AG04449 (cell line): Measurements from ENCODE around the gene SKA1.

Experiments
- CTCF ChIA-PET: fragments of 350-600 bp; formaldehyde crosslinking; extraction: SDS; loops from one replicate; lab custom pipeline; 2021; ENCODE audit warnings: antibody characterized with exemption; lab: Yijun Ruan, JAX
- POLR2A ChIA-PET: fragments of 400-600, 350-600 bp; formaldehyde crosslinking; extraction: SDS; loops from one replicate; lab custom pipeline; 2020; ENCODE audit warnings: antibody characterized with exemption, inconsistent platforms; lab: Yijun Ruan, JAX
- DNase-seq: peaks from one replicate; pipeline ENCODE4 v3.0.0-alpha.2; 2010; ENCODE audit warnings: low read depth, low spot score
- H3K4me3 ChIP-seq: 2 replicates; pipeline ENCODE4 v1.5.1; 2011; ENCODE audit warnings: low read depth, mild to moderate bottlenecking, control low read depth, low read length
- TF ChIP-seq, protein P1 (sequence below): IDR thresholded peaks from one replicate; pipeline ENCODE4 v1.5.1; 2011; ENCODE audit warnings: mild to moderate bottlenecking, moderate library complexity, low read length, control low read depth, inconsistent platforms; ENCODE audit not compliant: insufficient read depth; ENCODE audit errors: missing control alignments

The SKA1 gene

DNA sequence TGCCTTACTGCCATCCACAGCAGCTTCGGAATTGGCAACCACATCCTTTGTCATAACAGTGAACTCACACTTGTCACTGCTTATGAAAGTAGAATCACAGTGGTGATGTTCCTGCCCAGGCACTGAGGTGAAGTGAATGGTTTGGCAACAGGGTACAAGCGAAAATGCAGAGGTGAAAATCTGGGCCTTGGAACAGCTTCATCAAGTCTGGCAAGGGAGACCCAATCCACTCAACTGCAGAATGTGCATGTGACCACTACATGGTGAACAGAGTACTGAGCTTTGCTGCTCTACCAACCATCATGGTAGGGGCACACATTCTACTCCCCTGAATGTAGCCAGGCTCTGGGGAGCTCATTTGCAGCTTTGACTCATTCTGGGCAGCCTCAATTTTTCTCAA is 15.0 kb upstream of the SKA1 start:
- no peak for DNase-seq
- H3K4me3 ChIP-seq: no peak overlapping the region
- CTCF ChIA-PET: no interaction called here
- TF ChIP-seq, protein P1, sequence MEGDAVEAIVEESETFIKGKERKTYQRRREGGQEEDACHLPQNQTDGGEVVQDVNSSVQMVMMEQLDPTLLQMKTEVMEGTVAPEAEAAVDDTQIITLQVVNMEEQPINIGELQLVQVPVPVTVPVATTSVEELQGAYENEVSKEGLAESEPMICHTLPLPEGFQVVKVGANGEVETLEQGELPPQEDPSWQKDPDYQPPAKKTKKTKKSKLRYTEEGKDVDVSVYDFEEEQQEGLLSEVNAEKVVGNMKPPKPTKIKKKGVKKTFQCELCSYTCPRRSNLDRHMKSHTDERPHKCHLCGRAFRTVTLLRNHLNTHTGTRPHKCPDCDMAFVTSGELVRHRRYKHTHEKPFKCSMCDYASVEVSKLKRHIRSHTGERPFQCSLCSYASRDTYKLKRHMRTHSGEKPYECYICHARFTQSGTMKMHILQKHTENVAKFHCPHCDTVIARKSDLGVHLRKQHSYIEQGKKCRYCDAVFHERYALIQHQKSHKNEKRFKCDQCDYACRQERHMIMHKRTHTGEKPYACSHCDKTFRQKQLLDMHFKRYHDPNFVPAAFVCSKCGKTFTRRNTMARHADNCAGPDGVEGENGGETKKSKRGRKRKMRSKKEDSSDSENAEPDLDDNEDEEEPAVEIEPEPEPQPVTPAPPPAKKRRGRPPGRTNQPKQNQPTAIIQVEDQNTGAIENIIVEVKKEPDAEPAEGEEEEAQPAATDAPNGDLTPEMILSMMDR: no peak
- POLR2A ChIA-PET: interaction anchor here (0.7 kb wide), 1 partner anchor 14 kb away, joined by 5 read pairs; no protein-coding TSS in a partner anchor

DNA sequence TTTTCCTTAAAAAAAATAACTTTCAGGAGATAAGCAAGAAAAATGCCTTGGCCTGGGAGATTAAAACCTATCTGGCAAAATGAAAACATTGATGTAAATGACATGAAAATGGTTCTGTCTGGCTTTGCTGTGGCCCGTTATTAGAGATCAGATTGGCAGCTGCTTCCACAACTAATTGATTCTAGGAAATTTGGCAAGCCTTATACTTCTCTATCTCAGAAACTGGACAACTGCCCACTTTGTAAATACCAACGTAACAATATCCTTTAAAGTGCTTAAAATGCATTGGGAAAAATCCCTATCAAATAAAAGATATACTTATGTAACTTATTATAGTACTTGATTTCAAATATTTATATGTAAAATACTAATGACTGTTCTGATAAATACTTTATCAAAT is 14.2 kb upstream of the SKA1 start:
- ChIA-PET POLR2A (no interaction called here), CTCF (no interaction called here)
- TF ChIP-seq, protein P1: no peak
- no peak overlapping the region for H3K4me3 ChIP-seq
- no peak for DNase-seq

DNA sequence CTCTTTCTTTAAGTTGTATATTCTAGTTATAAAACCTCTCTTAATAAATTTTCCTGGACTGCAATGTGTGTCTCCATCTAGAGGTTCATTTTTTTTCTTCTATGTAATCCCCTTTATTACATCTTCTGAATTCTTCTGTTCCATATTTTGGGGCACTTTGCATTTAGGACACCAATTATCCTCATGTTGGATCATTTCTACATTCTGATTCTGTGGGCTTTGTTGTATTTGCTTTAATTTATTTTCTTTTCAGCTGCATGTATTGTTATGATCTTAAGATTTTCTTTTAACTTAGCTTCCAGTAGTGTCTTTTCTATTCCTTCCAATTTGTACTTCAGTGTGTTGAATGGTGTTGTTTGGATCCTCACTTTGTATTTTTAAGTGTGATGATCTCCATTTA is 5.2 kb upstream of the SKA1 start:
- DNase-seq: no peak
- CTCF ChIA-PET: no interaction called here
- H3K4me3 ChIP-seq: no peak overlapping the region
- POLR2A ChIA-PET: no interaction called here
- TF ChIP-seq, protein P1: no peak

DNA sequence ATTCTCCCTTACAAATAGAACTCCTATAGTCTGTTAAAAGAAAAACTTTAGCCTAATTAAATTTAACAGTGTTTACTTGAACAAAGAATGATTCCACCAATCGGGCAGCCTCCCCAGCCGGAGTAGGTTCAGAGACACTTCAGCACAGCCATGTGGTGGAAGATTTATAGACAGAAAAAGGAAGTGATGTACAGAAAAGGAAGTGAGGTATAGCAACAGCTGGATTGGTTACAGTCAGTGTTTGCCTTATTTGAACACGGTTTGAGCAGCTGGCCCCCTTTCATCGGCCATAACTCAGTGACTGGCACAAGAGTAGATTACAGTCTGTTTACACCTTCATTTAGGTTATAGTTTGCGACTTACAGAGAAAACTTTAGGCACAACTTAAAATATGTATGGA is 2.1 kb upstream of the SKA1 start:
- TF ChIP-seq, protein P1: no peak
- ChIA-PET POLR2A (no interaction called here), CTCF (interaction anchor here (3.7 kb wide), 1 partner anchor 16 kb away, joined by 27 read pairs; no protein-coding TSS in a partner anchor)
- no peak for DNase-seq
- no peak overlapping the region for H3K4me3 ChIP-seq

DNA sequence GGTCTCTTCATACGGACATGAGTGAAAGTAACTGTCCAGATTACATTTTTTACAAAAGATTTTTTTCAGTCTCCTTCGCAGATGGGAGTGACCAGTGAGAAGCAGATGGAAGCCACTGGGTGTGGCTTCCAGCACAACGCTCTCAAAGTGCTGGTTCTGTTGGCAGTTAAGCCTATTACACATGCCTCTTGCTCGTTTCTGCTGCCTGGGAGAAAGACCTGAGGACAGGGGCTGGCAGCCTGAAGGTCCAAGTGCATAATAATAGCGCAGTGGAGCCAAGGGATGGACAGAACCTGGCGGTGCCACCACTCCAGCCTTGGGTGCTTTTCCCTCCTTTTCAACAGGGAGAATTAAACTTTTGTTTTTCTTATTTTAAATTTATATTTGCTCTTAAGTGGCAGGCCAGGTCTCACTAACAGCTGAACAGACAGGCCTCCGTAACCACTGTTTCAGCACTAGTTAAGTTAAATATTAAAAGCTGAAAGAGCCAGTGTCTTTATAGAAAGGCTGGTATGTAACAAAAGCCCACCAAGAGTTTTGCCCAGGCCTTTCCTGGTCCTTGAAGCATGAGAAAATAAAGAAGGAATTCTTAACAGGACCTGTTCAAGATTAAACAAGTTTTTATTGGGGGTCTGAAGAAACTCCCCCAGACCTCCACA is 1.2 kb upstream of the SKA1 start:
- CTCF ChIA-PET: interaction anchor here (1.5 to 3.7 kb wide), 2 partner anchors 17 to 56 kb away, joined by 3 to 27 read pairs; no protein-coding TSS in a partner anchor
- TF ChIP-seq, protein P1: no peak
- DNase-seq: no peak
- POLR2A ChIA-PET: interaction anchor here (0.6 kb wide), 1 partner anchor 14 kb away, joined by 5 read pairs; no protein-coding TSS in a partner anchor
- H3K4me3 ChIP-seq: no peak overlapping the region

DNA sequence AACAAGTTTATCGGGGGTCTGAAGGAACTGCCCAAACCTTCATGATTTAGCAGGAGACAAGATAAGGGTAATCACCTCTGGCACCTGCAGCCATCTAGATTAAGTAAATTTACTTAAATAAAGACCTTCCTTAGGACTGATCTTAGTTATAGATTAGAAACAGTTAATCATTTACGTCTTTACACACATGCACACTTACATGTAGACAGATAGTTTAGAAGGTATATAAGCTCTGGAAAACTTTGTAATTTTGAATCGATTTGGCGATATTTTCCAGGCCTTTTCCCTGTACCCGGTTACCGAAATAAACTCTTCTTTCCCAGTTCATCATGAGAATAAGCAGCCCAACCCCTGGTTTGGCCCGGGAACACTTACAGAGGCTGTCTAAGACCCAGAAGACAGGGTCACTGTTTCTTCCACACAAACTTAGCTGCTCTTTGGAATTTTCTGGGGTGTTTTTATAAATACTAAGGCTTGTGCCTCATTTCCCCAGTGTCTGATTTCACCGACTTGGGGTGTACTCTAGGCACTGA is 560 bp upstream of the SKA1 start:
- TF ChIP-seq, protein P1: no peak
- H3K4me3 ChIP-seq: peak overlapping the region; percentile 94
- ChIA-PET POLR2A (interaction anchor here (0.5 to 0.9 kb wide), 3 partner anchors 13 to 93 kb away, joined by 3 to 5 read pairs (median 4); partner anchors contain the start of gene MBD1), CTCF (interaction anchor here (1.5 to 3.7 kb wide), 2 partner anchors 17 to 55 kb away, joined by 3 to 27 read pairs; no protein-coding TSS in a partner anchor)
- no peak for DNase-seq
